Mucosa of descending colon (tissue), 3 donors: ENCODE data around the gene ACP1. TPM values are rescaled to one million over a fixed set of nuclear protein-coding genes. Genes with fewer than 3 reads are reported as not detected.

Experiments
- ATAC-seq: fragments of 200-7000 bp; cut with Tn5 transposase; one replicate; pipeline ENCODE4 v1.9.1; 2020; ENCODE audit warnings: mild to moderate bottlenecking, moderate library complexity
- DNase-seq, 3 donors: peaks; one replicate each; pipeline ENCODE4 v3.0.0-alpha.2; 2020
- H3K36me3 ChIP-seq: fragments of 200-600 bp; one replicate; pipeline ENCODE4 v1.8.0; 2021; ENCODE audit warnings: low read depth, mild to moderate bottlenecking
- H3K4me1 ChIP-seq: fragments of 200-600 bp; one replicate; pipeline ENCODE4 v1.8.0; 2021; ENCODE audit warnings: low read depth, mild to moderate bottlenecking
- H3K4me3 ChIP-seq: fragments of 200-600 bp; one replicate; pipeline ENCODE4 v1.8.0; 2021; ENCODE audit warnings: mild to moderate bottlenecking
- H3K9me3 ChIP-seq: fragments of 200-600 bp; one replicate; pipeline ENCODE4 v1.8.0; 2021; ENCODE audit warnings: mild to moderate bottlenecking
- intact Hi-C, 2 donors: fragments of 100-400 bp; cut with DNase I in 1 of 2; cut with micrococcal nuclease in 1 of 2; formaldehyde crosslinking; loops; one replicate each; pipeline versions ENCODE4 v1.11.0 to v1.11.1; 2022; cut with DNase I, micrococcal nuclease
- long read RNA-seq, 2 donors: library from polyadenylated mRNA; unstranded; transcript quantifications; one replicate each; pipeline ENCODE4 v2.0.0, GENCODE V29; 2019 to 2021
- total RNA-seq, 3 donors: library from RNA; stranded (reverse); fragmentation: NEBNext Ultra II Directional in 2 of 3; extraction: Animal tissue kit (Norgen Biotek cat#: 25700) in 2 of 3; gene quantifications; one replicate each; pipeline versions ENCODE4 v1.2.1 to v1.2.4, GENCODE V29; 2021 to 2023
- TF ChIP-seq, protein P1 (sequence below): fragments of 200-600 bp; IDR thresholded peaks from one replicate; pipeline ENCODE4 v1.8.0; 2022; ENCODE audit warnings: antibody characterized with exemption, mild to moderate bottlenecking
- donor health status: DM: no; HTN: no; CAD: no; lungs with moderate emphysema.
- donor health status: DM: no; HTN: no; CAD: no.
- donor health status: DM: no; HTN: yes; CAD: no.

ACP1 gene
- 10 to 100 TPM; 61.9 to 87.3 (median 72.1) TPM for total RNA-seq
- long read RNA-seq, donor 1, transcript ACP1-202 (6 exons, 1,552 nt), result minor isoform, 24 of 87 reads
- long read RNA-seq, donor 1, transcript ACP1-201 (6 exons, 1,549 nt), result major isoform, 42 of 87 reads
- long read RNA-seq, donor 1, transcript ACP1-209 (7 exons, 577 nt), result minor isoform, 15 of 87 reads
- long read RNA-seq, donor 1, partial matches to known transcripts, result 1 of 87 reads
- long read RNA-seq, donor 1, other reads (novel, unspliced or antisense), result 3 of 87 reads
- long read RNA-seq, donor 2, transcript ACP1-209 (7 exons, 577 nt), result minor isoform, 14 of 114 reads
- long read RNA-seq, donor 2, transcript ACP1-202 (6 exons, 1,552 nt), result minor isoform, 26 of 114 reads
- long read RNA-seq, donor 2, transcript ACP1-201 (6 exons, 1,549 nt), result major isoform, 63 of 114 reads
- long read RNA-seq, donor 2, partial matches to known transcripts, result 7 of 114 reads
- long read RNA-seq, donor 2, other reads (novel, unspliced or antisense), result 4 of 114 reads

DNA sequence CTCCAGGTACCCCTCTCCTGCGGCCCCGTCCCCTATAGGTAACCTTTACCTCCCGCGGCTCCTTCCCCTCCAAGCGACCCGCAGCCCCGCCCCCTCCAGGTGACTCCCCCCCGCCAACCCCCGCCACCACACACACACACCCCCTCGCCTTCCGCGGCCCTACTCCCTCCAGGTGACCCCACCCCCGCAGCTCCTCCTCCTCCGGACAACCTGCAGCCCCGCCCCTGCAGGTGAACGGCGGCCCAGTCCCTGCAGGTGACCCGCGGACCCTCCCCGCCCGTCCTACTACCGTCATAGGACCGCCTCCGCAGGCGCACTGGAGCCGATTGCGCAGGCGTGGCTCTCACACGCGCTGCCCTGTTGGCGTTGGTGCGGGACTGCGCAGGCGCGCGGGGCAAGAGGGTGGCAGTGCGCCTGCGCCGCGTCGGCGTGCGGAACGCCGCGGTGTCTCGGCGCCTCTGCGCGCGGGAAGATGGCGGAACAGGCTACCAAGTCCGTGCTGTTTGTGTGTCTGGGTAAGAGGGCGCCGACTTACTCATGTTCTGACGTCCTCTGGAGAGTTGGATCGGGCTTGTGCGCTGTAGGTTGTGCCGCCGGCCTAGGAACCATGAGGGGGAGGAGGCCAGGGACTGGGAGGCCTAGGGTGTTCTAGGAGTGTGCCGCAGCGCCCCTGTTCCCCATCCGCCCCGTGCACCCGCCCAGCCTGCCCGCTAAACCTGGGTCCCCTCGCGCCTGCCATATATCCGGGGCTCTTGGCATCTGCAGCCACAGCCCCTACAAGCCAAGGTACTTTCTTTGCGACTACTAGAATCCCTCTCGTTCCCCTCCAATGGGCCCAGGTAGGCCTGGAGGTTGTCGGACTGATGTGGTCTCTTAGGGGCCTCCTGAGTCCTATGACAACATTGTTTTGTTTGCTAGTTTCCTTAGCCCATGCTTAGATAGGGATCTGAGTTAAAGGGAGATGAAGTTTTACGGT, at the start of gene ACP1:
ACP1 (plus strand) TSS at position 455 of the 976 bp plus-strand sequence; CDS start at position 473, 18 bp downstream.
- intact Hi-C loops, result no loop called here

DNA sequence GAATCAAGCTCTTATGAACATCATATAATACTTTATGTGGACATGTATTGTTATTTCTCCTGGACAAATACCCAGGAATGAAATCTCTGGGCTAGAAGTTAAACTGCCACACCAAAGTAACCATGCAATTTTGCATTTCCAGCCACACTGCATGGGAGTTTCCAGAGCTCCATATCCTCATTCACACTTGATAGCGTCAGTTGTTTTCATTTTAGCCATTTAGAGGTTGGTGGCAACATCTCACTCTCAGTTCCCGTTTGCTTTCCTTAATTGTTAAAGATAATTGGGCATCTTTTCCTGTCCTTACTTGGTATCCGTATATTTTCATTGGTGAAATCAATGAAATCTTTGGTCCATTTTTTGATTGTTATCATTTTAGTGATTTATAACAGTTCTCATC, 48.7 kb upstream of the ACP1 start:
- H3K4me1 ChIP-seq, result no peaks in the 10 kb centered on the region
- TF ChIP-seq, protein P1, sequence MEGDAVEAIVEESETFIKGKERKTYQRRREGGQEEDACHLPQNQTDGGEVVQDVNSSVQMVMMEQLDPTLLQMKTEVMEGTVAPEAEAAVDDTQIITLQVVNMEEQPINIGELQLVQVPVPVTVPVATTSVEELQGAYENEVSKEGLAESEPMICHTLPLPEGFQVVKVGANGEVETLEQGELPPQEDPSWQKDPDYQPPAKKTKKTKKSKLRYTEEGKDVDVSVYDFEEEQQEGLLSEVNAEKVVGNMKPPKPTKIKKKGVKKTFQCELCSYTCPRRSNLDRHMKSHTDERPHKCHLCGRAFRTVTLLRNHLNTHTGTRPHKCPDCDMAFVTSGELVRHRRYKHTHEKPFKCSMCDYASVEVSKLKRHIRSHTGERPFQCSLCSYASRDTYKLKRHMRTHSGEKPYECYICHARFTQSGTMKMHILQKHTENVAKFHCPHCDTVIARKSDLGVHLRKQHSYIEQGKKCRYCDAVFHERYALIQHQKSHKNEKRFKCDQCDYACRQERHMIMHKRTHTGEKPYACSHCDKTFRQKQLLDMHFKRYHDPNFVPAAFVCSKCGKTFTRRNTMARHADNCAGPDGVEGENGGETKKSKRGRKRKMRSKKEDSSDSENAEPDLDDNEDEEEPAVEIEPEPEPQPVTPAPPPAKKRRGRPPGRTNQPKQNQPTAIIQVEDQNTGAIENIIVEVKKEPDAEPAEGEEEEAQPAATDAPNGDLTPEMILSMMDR, result no peak
- H3K36me3 ChIP-seq, result no peaks in the 10 kb centered on the region
- ATAC-seq (no peak), DNase-seq (no peak)
- H3K9me3 ChIP-seq, result no peaks in the 10 kb centered on the region
- H3K4me3 ChIP-seq, result no peak overlapping the region
- intact Hi-C loops, result no loop called here

More for the DNA sequence above, at the start of gene ACP1:
- no peaks in the 10 kb centered on the region for H3K9me3 ChIP-seq
- peak; percentile 93 for ATAC-seq
- TF ChIP-seq, protein P1, result no peak
- DNase-seq, result peak; percentile 98 to 99 (median 99)
- peaks cover 14% of the 10 kb centered on the region for H3K4me1 ChIP-seq
- H3K4me3 ChIP-seq, result peak within 1 kb of the TSS; percentile 56
- no peaks in the 10 kb centered on the region for H3K36me3 ChIP-seq

DNA sequence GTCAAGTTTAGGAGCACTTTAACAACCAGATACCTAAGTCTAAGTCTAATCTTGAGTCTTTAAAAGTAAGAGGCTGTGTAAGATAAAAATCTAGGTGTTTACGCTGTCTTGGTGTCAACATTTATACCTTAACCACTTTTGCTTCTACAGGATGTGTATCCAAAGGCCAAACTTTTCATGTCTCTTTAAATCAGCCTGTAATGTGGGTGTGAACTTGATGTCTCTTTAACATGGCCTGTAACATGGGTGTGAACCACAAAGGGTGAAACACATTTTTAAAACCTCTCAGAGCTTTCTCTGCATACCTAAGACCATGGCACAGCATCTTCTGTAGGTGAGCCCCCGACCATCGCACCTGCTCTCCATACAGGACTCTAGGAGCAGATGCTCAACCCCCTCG, 41.3 kb upstream of the ACP1 start:
- Histone ChIP-seq H3K4me1 (no peaks in the 10 kb centered on the region), H3K36me3 (no peaks in the 10 kb centered on the region), H3K4me3 (no peak overlapping the region), H3K9me3 (no peaks in the 10 kb centered on the region)
- TF ChIP-seq, protein P1, result no peak
- DNase-seq (no peak), ATAC-seq (no peak)
- intact Hi-C loops, result no loop called here

DNA sequence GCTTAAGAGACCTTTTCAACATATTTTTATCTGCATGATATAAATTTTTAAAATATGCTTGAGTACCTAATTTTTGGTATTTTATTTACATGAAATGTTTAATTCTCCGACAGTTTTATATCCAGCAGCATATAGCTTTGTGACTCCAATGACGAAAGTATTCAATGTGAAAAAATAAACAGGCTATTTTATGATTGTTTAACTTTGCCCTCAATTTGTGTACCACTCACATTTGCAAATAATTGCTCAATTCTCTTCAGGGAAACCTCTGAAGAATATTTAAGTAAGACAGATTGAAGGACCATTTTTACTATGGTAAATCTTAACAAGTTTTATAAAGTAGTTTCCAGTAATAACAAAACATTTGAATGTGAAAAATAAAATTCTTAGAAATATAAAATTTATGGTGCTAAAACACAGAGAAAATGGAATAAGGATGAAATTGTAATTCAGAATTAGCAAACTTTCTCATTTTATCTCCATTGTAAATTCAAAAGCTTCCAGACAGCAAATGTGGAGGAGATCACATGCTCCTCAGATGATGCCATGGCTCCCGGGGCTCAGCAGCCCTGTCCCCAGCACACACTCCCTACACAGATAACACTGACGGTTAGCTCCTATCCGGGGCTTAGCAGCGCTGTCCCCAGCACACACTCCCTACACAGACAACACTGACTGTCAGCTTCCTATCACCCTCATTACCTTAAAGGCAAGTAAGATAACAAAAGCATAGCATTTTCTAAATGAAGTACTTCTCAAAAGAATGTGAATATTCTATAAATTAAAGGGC, 40.6 kb upstream of the ACP1 start:
- Histone ChIP-seq H3K4me3 (no peak overlapping the region), H3K9me3 (no peaks in the 10 kb centered on the region), H3K4me1 (no peaks in the 10 kb centered on the region), H3K36me3 (no peaks in the 10 kb centered on the region)
- ATAC-seq, result no peak
- intact Hi-C loops, result no loop called here
- TF ChIP-seq, protein P1, result no peak
- no peak for DNase-seq

DNA sequence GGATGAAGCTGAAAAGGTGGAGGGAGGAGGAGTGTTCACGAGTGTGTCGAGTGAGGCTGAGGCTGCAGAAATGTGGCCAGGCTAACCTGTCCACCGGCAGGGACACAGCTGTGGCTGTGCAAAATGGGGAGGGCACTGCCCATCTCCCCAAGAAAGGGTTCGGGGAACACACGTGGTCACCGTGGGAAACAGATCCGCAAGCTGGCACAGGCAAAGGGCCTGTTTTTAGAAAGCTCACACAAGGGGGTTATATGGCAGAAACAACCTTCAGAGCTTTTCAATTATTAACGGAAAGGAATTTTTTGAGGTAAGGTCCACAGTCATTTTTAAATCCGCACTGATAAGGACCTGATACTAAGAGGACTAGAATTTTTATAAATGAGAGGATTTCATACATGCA, 36.6 kb upstream of the ACP1 start:
- Histone ChIP-seq H3K4me3 (no peak overlapping the region), H3K4me1 (no peaks in the 10 kb centered on the region), H3K36me3 (no peaks in the 10 kb centered on the region), H3K9me3 (no peaks in the 10 kb centered on the region)
- TF ChIP-seq, protein P1, result no peak
- ATAC-seq (no peak), DNase-seq (no peak)
- intact Hi-C loops, result no loop called here
